ENCODE data around the gene ZNF208.
"Not testable (repeated sequence)": the region's sequence is repeated elsewhere in the genome, so short reads cannot be mapped to it uniquely, and the experiment has no call there.

ZNF208 gene

GRCh38 chr19:22010437-22011143 is at the start of gene ZNF208:
ZNF208 (minus strand) TSS chr19:22010943; CDS start chr19:22010794, 149 bp downstream.
- not testable (repeated sequence) for H3K4me1 ChIP-seq (ENCODE audit: control insufficient read depth, insufficient read depth, low read length); H3K36me3 ChIP-seq (ENCODE audit: control insufficient read depth, insufficient read depth, low read length); H3K9me3 ChIP-seq (ENCODE audit: control insufficient read depth, insufficient read depth, low read length); H3K27me3 ChIP-seq (ENCODE audit: control insufficient read depth, insufficient read depth, low read length); H3K27ac ChIP-seq (ENCODE audit: low read length)
- peak; percentile 16 for DNase-seq (ENCODE audit: low read depth, low spot score)
- WGBS (ENCODE audit: insufficient coverage, insufficient read length), result no CpG with 5 or more reads among the region's 29 CpGs
- H3K4me3 ChIP-seq (ENCODE audit: low read length), result peak within 1 kb of the TSS; percentile 57; the same call in 1 of the 2 replicates

GRCh38 chr19:22052644-22053013 is 41.9 kb upstream of the ZNF208 start:
- no peak for DNase-seq (ENCODE audit: low read depth, low spot score)
- no peaks in the 10 kb centered on the region for H3K36me3 ChIP-seq (ENCODE audit: control insufficient read depth, insufficient read depth, low read length)
- peaks cover 2% of the 10 kb centered on the region for H3K9me3 ChIP-seq (ENCODE audit: control insufficient read depth, insufficient read depth, low read length)
- WGBS (ENCODE audit: insufficient coverage, insufficient read length), result no CpG with 5 or more reads among the region's 20 CpGs
- peak overlapping the region; percentile 64; the same call in 1 of the 2 replicates for H3K4me3 ChIP-seq (ENCODE audit: low read length)
- H3K4me1 ChIP-seq (ENCODE audit: control insufficient read depth, insufficient read depth, low read length), result no peaks in the 10 kb centered on the region
- no peaks in the 10 kb centered on the region for H3K27me3 ChIP-seq (ENCODE audit: control insufficient read depth, insufficient read depth, low read length)
- no peak overlapping the region for H3K27ac ChIP-seq (ENCODE audit: low read length)

GRCh38 chr19:22041151-22041550 is 30.4 kb upstream of the ZNF208 start:
- not testable (repeated sequence) for H3K4me3 ChIP-seq (ENCODE audit: low read length); H3K36me3 ChIP-seq (ENCODE audit: control insufficient read depth, insufficient read depth, low read length); H3K27ac ChIP-seq (ENCODE audit: low read length)

GRCh38 chr19:22030680-22031079 is 19.9 kb upstream of the ZNF208 start:
- DNase-seq (ENCODE audit: low read depth, low spot score), result no peak
- no peaks in the 10 kb centered on the region for H3K36me3 ChIP-seq (ENCODE audit: control insufficient read depth, insufficient read depth, low read length)
- no peak overlapping the region for H3K4me3 ChIP-seq (ENCODE audit: low read length)
- no peaks in the 10 kb centered on the region for H3K27me3 ChIP-seq (ENCODE audit: control insufficient read depth, insufficient read depth, low read length)
- H3K4me1 ChIP-seq (ENCODE audit: control insufficient read depth, insufficient read depth, low read length), result no peaks in the 10 kb centered on the region
- peaks cover 3% of the 10 kb centered on the region for H3K9me3 ChIP-seq (ENCODE audit: control insufficient read depth, insufficient read depth, low read length)
- no peak overlapping the region for H3K27ac ChIP-seq (ENCODE audit: low read length)

More at GRCh38 chr19:22041151-22041550, 30.4 kb upstream of the ZNF208 start:
- not testable (repeated sequence) for H3K9me3 ChIP-seq (ENCODE audit: control insufficient read depth, insufficient read depth, low read length); H3K27me3 ChIP-seq (ENCODE audit: control insufficient read depth, insufficient read depth, low read length); DNase-seq (ENCODE audit: low read depth, low spot score); H3K4me1 ChIP-seq (ENCODE audit: control insufficient read depth, insufficient read depth, low read length)
- WGBS (ENCODE audit: insufficient coverage, insufficient read length), result no CpG with 5 or more reads among the region's 3 CpGs

- H3K27ac ChIP-seq (ENCODE audit: low read length), result no peak overlapping the region
- no peak overlapping the region for H3K4me3 ChIP-seq (ENCODE audit: low read length)
- no peaks in the 10 kb centered on the region for H3K27me3 ChIP-seq (ENCODE audit: control insufficient read depth, insufficient read depth, low read length)
- no peaks in the 10 kb centered on the region for H3K4me1 ChIP-seq (ENCODE audit: control insufficient read depth, insufficient read depth, low read length)
- H3K36me3 ChIP-seq (ENCODE audit: control insufficient read depth, insufficient read depth, low read length), result no peaks in the 10 kb centered on the region
- peaks cover 2% of the 10 kb centered on the region for H3K9me3 ChIP-seq (ENCODE audit: control insufficient read depth, insufficient read depth, low read length)
- DNase-seq (ENCODE audit: low read depth, low spot score), result no peak
Measured at GRCh38 chr19:22026687-22027086, 15.9 kb upstream of the ZNF208 start.

- DNase-seq (ENCODE audit: low read depth, low spot score), result not testable (repeated sequence)
Measured at GRCh38 chr19:22025539-22025938, 14.8 kb upstream of the ZNF208 start.

GRCh38 chr19:21970466-21970865 is 40.3 kb downstream of the ZNF208 start:
- DNase-seq (ENCODE audit: low read depth, low spot score), result no peak
- H3K9me3 ChIP-seq (ENCODE audit: control insufficient read depth, insufficient read depth, low read length), result no peaks in the 10 kb centered on the region; the same call in 1 of the 2 replicates
- no peak overlapping the region for H3K27ac ChIP-seq (ENCODE audit: low read length)
- H3K36me3 ChIP-seq (ENCODE audit: control insufficient read depth, insufficient read depth, low read length), result no peaks in the 10 kb centered on the region
- H3K27me3 ChIP-seq (ENCODE audit: control insufficient read depth, insufficient read depth, low read length), result no peaks in the 10 kb centered on the region
- WGBS (ENCODE audit: insufficient coverage, insufficient read length), result no CpG with 5 or more reads among the region's 1 CpG
- H3K4me3 ChIP-seq (ENCODE audit: low read length), result no peak overlapping the region
- no peaks in the 10 kb centered on the region for H3K4me1 ChIP-seq (ENCODE audit: control insufficient read depth, insufficient read depth, low read length)

More at GRCh38 chr19:22025539-22025938, 14.8 kb upstream of the ZNF208 start:
- not testable (repeated sequence) for H3K4me3 ChIP-seq (ENCODE audit: low read length); H3K36me3 ChIP-seq (ENCODE audit: control insufficient read depth, insufficient read depth, low read length); H3K9me3 ChIP-seq (ENCODE audit: control insufficient read depth, insufficient read depth, low read length); H3K27ac ChIP-seq (ENCODE audit: low read length); H3K4me1 ChIP-seq (ENCODE audit: control insufficient read depth, insufficient read depth, low read length); H3K27me3 ChIP-seq (ENCODE audit: control insufficient read depth, insufficient read depth, low read length)
- no CpG with 5 or more reads among the region's 1 CpG for WGBS (ENCODE audit: insufficient coverage, insufficient read length)

GRCh38 chr19:21947775-21948174 is 63.0 kb downstream of the ZNF208 start:
- DNase-seq (ENCODE audit: low read depth, low spot score), result no peak
- no peak overlapping the region for H3K27ac ChIP-seq (ENCODE audit: low read length)
- H3K4me1 ChIP-seq (ENCODE audit: control insufficient read depth, insufficient read depth, low read length), result no peaks in the 10 kb centered on the region
- H3K4me3 ChIP-seq (ENCODE audit: low read length), result no peak overlapping the region
- H3K36me3 ChIP-seq (ENCODE audit: control insufficient read depth, insufficient read depth, low read length), result no peaks in the 10 kb centered on the region
- H3K27me3 ChIP-seq (ENCODE audit: control insufficient read depth, insufficient read depth, low read length), result no peaks in the 10 kb centered on the region
- H3K9me3 ChIP-seq (ENCODE audit: control insufficient read depth, insufficient read depth, low read length), result peaks cover 8% of the 10 kb centered on the region
- WGBS (ENCODE audit: insufficient coverage, insufficient read length), result no CpG with 5 or more reads among the region's 8 CpGs

GRCh38 chr19:21940684-21941083 is 70.1 kb downstream of the ZNF208 start:
- no peak overlapping the region for H3K4me3 ChIP-seq (ENCODE audit: low read length)
- no peak overlapping the region for H3K27ac ChIP-seq (ENCODE audit: low read length)
- no peaks in the 10 kb centered on the region for H3K27me3 ChIP-seq (ENCODE audit: control insufficient read depth, insufficient read depth, low read length)
- no peaks in the 10 kb centered on the region; the same call in 1 of the 2 replicates for H3K36me3 ChIP-seq (ENCODE audit: control insufficient read depth, insufficient read depth, low read length)
- no CpG with 5 or more reads among the region's 30 CpGs for WGBS (ENCODE audit: insufficient coverage, insufficient read length)
- H3K4me1 ChIP-seq (ENCODE audit: control insufficient read depth, insufficient read depth, low read length), result no peaks in the 10 kb centered on the region; the same call in 1 of the 2 replicates
- DNase-seq (ENCODE audit: low read depth, low spot score), result no peak
- no peaks in the 10 kb centered on the region; the same call in 1 of the 2 replicates for H3K9me3 ChIP-seq (ENCODE audit: control insufficient read depth, insufficient read depth, low read length)

- H3K9me3 ChIP-seq (ENCODE audit: control insufficient read depth, insufficient read depth, low read length), result peaks cover 2% of the 10 kb centered on the region
- no peaks in the 10 kb centered on the region for H3K36me3 ChIP-seq (ENCODE audit: control insufficient read depth, insufficient read depth, low read length)
- WGBS (ENCODE audit: insufficient coverage, insufficient read length), result no CpG with 5 or more reads among the region's 4 CpGs
- H3K4me3 ChIP-seq (ENCODE audit: low read length), result no peak overlapping the region
- no peaks in the 10 kb centered on the region for H3K4me1 ChIP-seq (ENCODE audit: control insufficient read depth, insufficient read depth, low read length)
- DNase-seq (ENCODE audit: low read depth, low spot score), result no peak
- no peaks in the 10 kb centered on the region for H3K27me3 ChIP-seq (ENCODE audit: control insufficient read depth, insufficient read depth, low read length)
- no peak overlapping the region for H3K27ac ChIP-seq (ENCODE audit: low read length)
Measured at GRCh38 chr19:21934593-21934992, 76.2 kb downstream of the ZNF208 start.

GRCh38 chr19:21934131-21934530 is 76.6 kb downstream of the ZNF208 start:
- WGBS (ENCODE audit: insufficient coverage, insufficient read length), result no CpG with 5 or more reads among the region's 5 CpGs
- H3K27ac ChIP-seq (ENCODE audit: low read length), result no peak overlapping the region
- peaks cover 2% of the 10 kb centered on the region for H3K9me3 ChIP-seq (ENCODE audit: control insufficient read depth, insufficient read depth, low read length)

More at GRCh38 chr19:21934131-21934530, 76.6 kb downstream of the ZNF208 start:
- Histone ChIP-seq H3K36me3 (ENCODE audit: control insufficient read depth, insufficient read depth, low read length) (no peaks in the 10 kb centered on the region), H3K4me1 (ENCODE audit: control insufficient read depth, insufficient read depth, low read length) (no peaks in the 10 kb centered on the region), H3K27me3 (ENCODE audit: control insufficient read depth, insufficient read depth, low read length) (no peaks in the 10 kb centered on the region), H3K4me3 (ENCODE audit: low read length) (no peak overlapping the region)
- no peak for DNase-seq (ENCODE audit: low read depth, low spot score)
